Measurements from ENCODE around the gene USH1C. TPM values are rescaled to one million over a fixed set of nuclear protein-coding genes. Genes with fewer than 3 reads are reported as not detected.

The USH1C gene
- total RNA-seq, 1 experiment from 2014 or later = 101 TPM

GRCh38 chr11:17580271-17580670 is 36.1 kb upstream of the USH1C start:
- intact Hi-C loops (cut with micrococcal nuclease; ENCODE audit: unreplicated experiment) = no loop called here
- H3K27ac Mint-ChIP-seq (ENCODE audit: unreplicated experiment) = no peak overlapping the region
- CTCF ChIA-PET = no interaction called here
- Histone ChIP-seq H3K4me1 (peaks cover 11% of the 10 kb centered on the region), H3K4me3 (ENCODE audit: low read depth, low read length) (no peak overlapping the region), H3K27me3 (replicated peaks; ENCODE audit: control insufficient read depth, insufficient read depth, low read length) (no peaks in the 10 kb centered on the region), H3K9me3 (no peaks in the 10 kb centered on the region), H3K36me3 (ENCODE audit: control insufficient read depth, insufficient read depth, low read length) (no peaks in the 10 kb centered on the region)
- no peaks in the 10 kb centered on the region for H3K36me3 Mint-ChIP-seq (ENCODE audit: insufficient read depth, unreplicated experiment)
- no peaks in the 10 kb centered on the region for H3K9me3 Mint-ChIP-seq (ENCODE audit: unreplicated experiment)
- peak in 1 of 2 experiments; percentile 9 for DNase-seq
- no peaks in the 10 kb centered on the region for H3K4me1 Mint-ChIP-seq (ENCODE audit: low read depth, unreplicated experiment)
- no TSS peak for BruUV-seq (replicated peaks)
- H3K27me3 Mint-ChIP-seq (ENCODE audit: insufficient read depth, unreplicated experiment) = peaks cover 2% of the 10 kb centered on the region
- TF ChIP-seq, protein P1, sequence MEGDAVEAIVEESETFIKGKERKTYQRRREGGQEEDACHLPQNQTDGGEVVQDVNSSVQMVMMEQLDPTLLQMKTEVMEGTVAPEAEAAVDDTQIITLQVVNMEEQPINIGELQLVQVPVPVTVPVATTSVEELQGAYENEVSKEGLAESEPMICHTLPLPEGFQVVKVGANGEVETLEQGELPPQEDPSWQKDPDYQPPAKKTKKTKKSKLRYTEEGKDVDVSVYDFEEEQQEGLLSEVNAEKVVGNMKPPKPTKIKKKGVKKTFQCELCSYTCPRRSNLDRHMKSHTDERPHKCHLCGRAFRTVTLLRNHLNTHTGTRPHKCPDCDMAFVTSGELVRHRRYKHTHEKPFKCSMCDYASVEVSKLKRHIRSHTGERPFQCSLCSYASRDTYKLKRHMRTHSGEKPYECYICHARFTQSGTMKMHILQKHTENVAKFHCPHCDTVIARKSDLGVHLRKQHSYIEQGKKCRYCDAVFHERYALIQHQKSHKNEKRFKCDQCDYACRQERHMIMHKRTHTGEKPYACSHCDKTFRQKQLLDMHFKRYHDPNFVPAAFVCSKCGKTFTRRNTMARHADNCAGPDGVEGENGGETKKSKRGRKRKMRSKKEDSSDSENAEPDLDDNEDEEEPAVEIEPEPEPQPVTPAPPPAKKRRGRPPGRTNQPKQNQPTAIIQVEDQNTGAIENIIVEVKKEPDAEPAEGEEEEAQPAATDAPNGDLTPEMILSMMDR (IDR thresholded peaks at IDR 0.05; ENCODE audit: insufficient read depth in 1 of 2, low read depth in 1 of 2, low read length in 1 of 2, severe bottlenecking in 1 of 2, unreplicated experiment in 1 of 2) = no peak
- POLR2A ChIA-PET = no interaction called here
- H3K4me3 Mint-ChIP-seq (ENCODE audit: unreplicated experiment) = no peak overlapping the region

GRCh38 chr11:17579451-17579850 is 35.2 kb upstream of the USH1C start:
- BruUV-seq (replicated peaks) = no TSS peak
- peaks cover 13% of the 10 kb centered on the region for H3K4me1 ChIP-seq
- H3K4me3 ChIP-seq (ENCODE audit: low read depth, low read length) = no peak overlapping the region
- TF ChIP-seq, protein P1 (IDR thresholded peaks at IDR 0.05; ENCODE audit: insufficient read depth in 1 of 2, low read depth in 1 of 2, low read length in 1 of 2, severe bottlenecking in 1 of 2, unreplicated experiment in 1 of 2) = no peak
- Mint-ChIP-seq H3K36me3 (ENCODE audit: insufficient read depth, unreplicated experiment) (no peaks in the 10 kb centered on the region), H3K9me3 (ENCODE audit: unreplicated experiment) (no peaks in the 10 kb centered on the region), H3K4me3 (ENCODE audit: unreplicated experiment) (no peak overlapping the region), H3K27ac (ENCODE audit: unreplicated experiment) (no peak overlapping the region), H3K4me1 (ENCODE audit: low read depth, unreplicated experiment) (no peaks in the 10 kb centered on the region), H3K27me3 (ENCODE audit: insufficient read depth, unreplicated experiment) (peaks cover 2% of the 10 kb centered on the region)
- no peak for DNase-seq
- ChIA-PET CTCF (no interaction called here), POLR2A (no interaction called here)
- intact Hi-C loops (cut with micrococcal nuclease; ENCODE audit: unreplicated experiment) = no loop called here
- no peaks in the 10 kb centered on the region for H3K27me3 ChIP-seq (replicated peaks; ENCODE audit: control insufficient read depth, insufficient read depth, low read length)
- H3K9me3 ChIP-seq = no peaks in the 10 kb centered on the region
- no peaks in the 10 kb centered on the region for H3K36me3 ChIP-seq (ENCODE audit: control insufficient read depth, insufficient read depth, low read length)

GRCh38 chr11:17578958-17579357 is 34.7 kb upstream of the USH1C start:
- TF ChIP-seq, protein P1 (IDR thresholded peaks at IDR 0.05; ENCODE audit: insufficient read depth in 1 of 2, low read depth in 1 of 2, low read length in 1 of 2, severe bottlenecking in 1 of 2, unreplicated experiment in 1 of 2) = no peak
- Histone ChIP-seq H3K27me3 (replicated peaks; ENCODE audit: control insufficient read depth, insufficient read depth, low read length) (no peaks in the 10 kb centered on the region), H3K9me3 (no peaks in the 10 kb centered on the region), H3K36me3 (ENCODE audit: control insufficient read depth, insufficient read depth, low read length) (no peaks in the 10 kb centered on the region), H3K4me1 (peaks cover 13% of the 10 kb centered on the region), H3K4me3 (ENCODE audit: low read depth, low read length) (no peak overlapping the region)
- Mint-ChIP-seq H3K9me3 (ENCODE audit: unreplicated experiment) (no peaks in the 10 kb centered on the region), H3K27me3 (ENCODE audit: insufficient read depth, unreplicated experiment) (peaks cover 2% of the 10 kb centered on the region), H3K36me3 (ENCODE audit: insufficient read depth, unreplicated experiment) (no peaks in the 10 kb centered on the region), H3K4me3 (ENCODE audit: unreplicated experiment) (no peak overlapping the region), H3K27ac (ENCODE audit: unreplicated experiment) (no peak overlapping the region), H3K4me1 (ENCODE audit: low read depth, unreplicated experiment) (no peaks in the 10 kb centered on the region)
- DNase-seq = no peak
- BruUV-seq (replicated peaks) = no TSS peak
- ChIA-PET POLR2A (no interaction called here), CTCF (no interaction called here)
- intact Hi-C loops (cut with micrococcal nuclease; ENCODE audit: unreplicated experiment) = no loop called here

Data from Caco-2 (cell line).